PC-9 (cell line): ENCODE data around the gene CACNA1A.

ENCODE experiments used
- CTCF ChIP-seq: fragments of 200-600 bp; sonication (generic); conservative IDR thresholded peaks from 2 replicates; pipeline ENCODE4 v1.6.1; 2017; ENCODE audit warnings: mixed run types, antibody characterized with exemption, mild to moderate bottlenecking, moderate library complexity
- EZH2 ChIP-seq: fragments of 200-600 bp; sonication (generic); IDR thresholded peaks from 2 replicates; pipeline ENCODE4 v1.8.0; 2017; ENCODE audit warnings: antibody characterized with exemption, low read depth

DNA sequence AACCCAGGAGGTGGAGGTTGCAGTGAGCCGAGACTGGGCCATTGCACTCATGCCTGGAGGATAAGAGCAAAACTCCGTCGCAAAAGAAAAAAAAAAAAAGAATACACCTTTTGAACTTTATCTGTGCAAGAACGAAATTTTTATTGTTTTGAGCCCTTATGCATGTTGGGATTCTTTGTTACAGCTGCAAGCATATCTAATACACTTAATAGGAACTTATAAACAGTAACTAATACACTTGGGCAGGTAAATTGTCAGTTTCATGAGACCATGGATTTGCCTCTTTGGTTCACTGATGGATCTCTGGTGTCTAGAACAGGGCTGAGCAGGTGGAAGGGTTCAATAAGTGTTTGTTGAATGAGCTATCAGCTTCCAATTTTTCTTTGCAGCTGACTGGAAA is 108.1 kb downstream of the CACNA1A start:
- TF ChIP-seq CTCF (no peak), EZH2 (no peak)
